Measurements from ENCODE around the gene MLPH.
"Not testable (repeated sequence)": the region's sequence is repeated elsewhere in the genome, so short reads cannot be mapped to it uniquely, and the experiment has no call there.

MLPH gene

GRCh38 chr2:237593036-237593435, 106.0 kb downstream of the MLPH start:
- no peak for DNase-seq

DNA sequence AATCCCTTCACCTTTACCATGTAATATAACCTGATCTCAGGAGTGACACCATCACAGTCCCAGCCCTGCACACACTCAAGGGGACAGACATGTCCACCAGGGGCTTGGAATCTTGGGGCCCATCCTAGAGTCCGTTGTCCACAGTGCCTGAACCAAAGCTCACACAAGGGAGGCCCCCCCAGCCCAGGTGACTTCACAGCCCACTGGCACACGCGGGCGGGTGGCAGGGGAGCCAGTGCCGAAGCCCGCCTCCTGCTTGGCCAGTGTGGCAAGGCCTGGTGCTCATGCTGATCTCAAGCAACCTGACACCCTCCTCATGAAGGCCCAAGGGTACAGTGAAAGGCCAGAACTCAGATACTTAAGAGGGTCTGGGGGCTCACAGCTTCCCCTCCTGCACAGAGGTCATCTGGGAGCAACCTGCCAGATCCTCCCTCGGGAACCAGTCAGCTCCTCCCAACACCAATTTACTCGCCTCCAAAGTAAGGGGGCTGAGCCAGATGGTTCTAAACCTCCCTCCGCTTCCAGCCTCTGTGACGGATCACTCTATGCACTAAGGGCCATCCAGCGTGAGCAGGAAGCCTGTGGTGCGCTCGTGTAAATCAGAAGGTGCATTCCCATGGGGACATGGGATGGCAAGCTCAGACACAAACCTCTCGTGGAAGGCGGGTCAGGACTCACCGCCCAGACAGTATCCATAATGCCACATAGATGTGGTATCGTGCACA, 106.7 kb downstream of the MLPH start:
- no peak for DNase-seq

- DNase-seq = no peak
Observed at GRCh38 chr2:237594514-237594871, 107.4 kb downstream of the MLPH start.

GRCh38 chr2:237595829-237596519, 108.9 kb downstream of the MLPH start:
- DNase-seq = not testable (repeated sequence)

DNA sequence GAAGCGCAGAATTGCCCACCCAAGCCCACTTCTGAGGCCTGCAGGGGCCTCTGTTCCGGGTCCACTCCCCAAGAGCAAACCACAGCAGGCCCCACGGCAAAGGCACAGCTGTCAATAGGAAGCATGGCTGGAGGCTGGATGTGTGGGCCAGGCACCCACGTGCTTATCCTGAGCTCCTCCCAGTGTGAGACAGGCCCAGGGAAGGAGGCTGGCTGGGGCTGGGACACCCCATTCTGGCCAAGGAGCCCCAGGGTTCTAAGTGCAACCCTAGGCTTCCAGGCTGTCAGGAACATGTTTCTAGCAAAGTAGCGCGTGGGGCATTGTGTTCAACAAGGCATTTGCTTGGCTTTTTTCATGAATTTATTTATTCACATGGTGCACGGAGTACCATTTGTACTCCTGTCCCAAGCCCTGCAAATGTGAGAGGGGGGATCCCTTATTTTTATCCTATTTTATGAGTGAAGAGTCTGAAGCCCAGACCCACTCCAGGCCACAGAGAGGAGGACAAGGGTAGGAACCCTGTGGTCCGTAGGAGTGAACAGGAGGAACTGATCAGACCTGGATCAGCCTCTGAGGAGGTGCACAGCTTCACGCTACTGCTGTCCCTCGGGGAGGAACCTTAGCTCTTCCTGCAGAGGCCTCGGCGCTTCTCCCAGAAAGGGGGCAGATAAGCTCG, 109.6 kb downstream of the MLPH start:
- no peak for DNase-seq

- no peak for DNase-seq
Observed at GRCh38 chr2:237597196-237598145, 110.4 kb downstream of the MLPH start.

DNA sequence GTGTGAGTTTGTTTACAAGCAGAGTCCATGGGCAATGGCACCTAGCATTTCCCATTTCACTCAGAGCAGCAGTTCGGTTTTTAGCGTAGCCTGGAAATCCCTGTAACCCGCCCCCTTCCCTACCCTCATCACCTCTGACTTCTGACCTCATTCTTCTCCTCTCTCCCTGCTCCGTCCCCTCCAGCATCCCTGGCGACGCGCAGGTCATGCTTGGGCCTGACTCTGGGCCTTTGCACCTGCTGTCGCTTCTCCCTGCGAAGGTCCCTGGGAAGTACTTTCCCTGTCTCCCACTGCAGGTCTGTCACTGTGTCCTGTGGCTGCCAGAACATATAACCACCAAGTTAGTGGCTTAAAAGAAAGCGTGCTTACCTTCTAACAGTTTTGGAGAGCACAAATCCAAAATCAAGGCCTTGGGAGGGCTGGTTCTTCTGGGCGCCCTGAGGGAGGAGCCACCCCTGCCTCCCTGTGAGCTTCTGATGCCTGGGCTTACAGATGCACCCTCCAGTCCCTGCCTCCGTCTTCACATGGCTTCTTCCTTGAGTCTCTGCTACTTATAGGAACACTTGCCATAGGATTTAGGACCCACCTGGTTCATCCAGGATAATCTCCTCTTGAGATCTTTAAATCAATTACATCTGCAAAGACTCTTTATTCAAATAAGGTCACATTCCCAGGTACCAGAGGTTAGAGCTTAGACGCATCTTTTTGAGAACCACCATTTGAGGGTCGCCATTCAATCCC, 111.6 kb downstream of the MLPH start:
- DNase-seq = no peak

GRCh38 chr2:237599465-237600110, 112.5 kb downstream of the MLPH start:
- no peak for DNase-seq

- no peak for DNase-seq
Observed at GRCh38 chr2:237600205-237600846, 113.3 kb downstream of the MLPH start.

GRCh38 chr2:237601453-237602116, 114.5 kb downstream of the MLPH start:
- DNase-seq = no peak

DNA sequence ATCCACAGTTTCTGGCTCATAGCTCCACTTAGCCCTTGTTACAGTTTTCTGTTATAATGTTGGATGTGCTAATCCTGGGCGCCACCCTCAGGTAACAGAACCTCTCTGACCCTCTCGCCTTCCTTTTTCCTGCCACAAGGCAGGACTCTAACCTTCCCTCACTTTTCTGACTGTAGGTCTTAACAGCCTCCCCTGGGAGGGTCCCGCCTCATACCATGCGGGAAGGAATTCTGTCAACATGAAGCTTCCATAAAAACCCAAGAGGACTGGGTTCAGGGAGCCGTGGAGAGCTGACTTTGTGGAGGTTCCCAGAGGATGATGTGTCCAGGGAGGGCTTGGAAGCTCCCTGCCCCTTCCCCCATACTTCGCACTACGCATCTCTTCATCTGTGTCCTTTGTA, 115.4 kb downstream of the MLPH start:
- no peak for DNase-seq

GRCh38 chr2:237603049-237603717, 116.1 kb downstream of the MLPH start:
- DNase-seq = no peak

DNA sequence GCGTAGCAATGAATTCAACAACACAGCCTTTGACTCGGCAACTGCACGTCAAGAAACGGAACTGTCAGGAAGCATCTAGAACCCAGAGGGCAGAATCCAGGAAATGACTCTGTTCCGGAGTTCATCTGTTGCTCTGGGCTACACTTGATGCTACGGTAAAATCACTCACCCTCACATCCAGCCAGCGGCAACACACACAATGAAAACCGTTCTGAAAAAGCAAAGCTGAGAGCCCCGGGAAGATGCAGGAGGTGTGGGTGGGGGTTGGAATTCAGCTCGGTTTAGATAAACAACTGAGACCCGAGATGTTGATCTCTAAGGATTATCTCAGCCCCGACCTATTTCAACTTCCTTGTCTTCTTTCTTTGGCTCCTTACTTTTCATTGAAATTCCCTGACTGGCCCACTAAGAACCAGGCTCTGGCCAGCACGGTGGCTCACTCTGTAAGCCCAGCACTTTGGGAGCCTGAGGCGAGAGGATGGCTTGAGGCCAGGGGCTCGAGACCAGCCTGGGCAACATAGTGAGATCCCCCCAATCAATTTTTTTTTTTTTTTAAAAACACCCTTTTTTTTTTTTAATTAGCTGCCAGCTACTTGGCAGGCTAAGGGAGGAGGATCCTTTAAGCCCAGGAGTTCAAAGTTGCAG, 116.8 kb downstream of the MLPH start:
- DNase-seq = peak; percentile 34

GRCh38 chr2:237604391-237604790, 117.3 kb downstream of the MLPH start:
- DNase-seq = no peak
